CD4-positive, alpha-beta T cell (primary cell): Measurements from ENCODE around the gene IGLON5. TPM values are rescaled to one million over a fixed set of nuclear protein-coding genes. Genes with fewer than 3 reads are reported as not detected.

Source experiments
- ATAC-seq: fragments of 200-7000 bp; cut with Tn5 transposase; one replicate; pipeline ENCODE4 v1.10.0; 2022; ENCODE audit warnings: mild to moderate bottlenecking; ENCODE audit not compliant: poor library complexity
- CTCF ChIA-PET: fragments of 350-600 bp; sonication (Branson Sonifier 250); formaldehyde crosslinking; loops from one replicate; lab custom pipeline; 2021; ENCODE audit warnings: antibody characterized with exemption, inconsistent platforms; lab: Charles Lee
- POLR2A ChIA-PET: fragments of 350-600 bp; sonication (Branson Sonifier 250); formaldehyde crosslinking; loops from one replicate; lab custom pipeline; 2021; ENCODE audit warnings: antibody characterized with exemption, inconsistent platforms; lab: Charles Lee
- DNase-seq, 14 experiments: peaks; one replicate each; pipeline ENCODE4 v3.0.0-alpha.2; 2013 to 2020; ENCODE audit warnings: mixed read lengths in 2 of 14
- H3K27ac ChIP-seq, 2 donors: one replicate each; pipeline versions ENCODE4 v1.5.1 to v1.7.0; 2013; ENCODE audit warnings: low read length in 2 of 2, low read depth in 1 of 2, mild to moderate bottlenecking in 1 of 2
- H3K27me3 ChIP-seq, 2 experiments: 1 replicate in 1 of 2; 2 replicates in 1 of 2; pipeline versions ENCODE4 v1.6.1 to v1.7.0; 2013; ENCODE audit warnings: low read length in 2 of 2, control low read depth in 1 of 2, mild to moderate bottlenecking in 1 of 2, moderate library complexity in 1 of 2; ENCODE audit not compliant: insufficient read depth in 2 of 2, control insufficient read depth in 1 of 2
- H3K36me3 ChIP-seq: one replicate; pipeline ENCODE4 v1.6.1; 2013; ENCODE audit warnings: low read length, control low read depth; ENCODE audit not compliant: insufficient read depth
- H3K4me1 ChIP-seq: one replicate; pipeline ENCODE4 v1.6.1; 2013; ENCODE audit warnings: low read length, control low read depth; ENCODE audit not compliant: insufficient read depth
- H3K4me3 ChIP-seq: one replicate; pipeline ENCODE4 v1.5.1; 2013; ENCODE audit warnings: mild to moderate bottlenecking, low read length, moderate library complexity
- H3K9me3 ChIP-seq, 2 experiments: 1 replicate in 1 of 2; 2 replicates in 1 of 2; pipeline versions ENCODE4 v1.6.1 to v1.7.0; 2013; ENCODE audit warnings: low read length in 2 of 2, mild to moderate bottlenecking in 2 of 2, control low read depth in 1 of 2, moderate library complexity in 1 of 2; ENCODE audit not compliant: control insufficient read depth in 1 of 2, insufficient read depth in 1 of 2
- H3K27ac Mint-ChIP-seq: one replicate; pipeline ENCODE4 v1.8.0; 2020; ENCODE audit warnings: mixed read lengths
- H3K27me3 Mint-ChIP-seq: one replicate; pipeline ENCODE4 v1.8.0; 2021; ENCODE audit warnings: mixed read lengths
- H3K36me3 Mint-ChIP-seq: one replicate; pipeline ENCODE4 v1.8.0; 2021; ENCODE audit warnings: low read depth, mixed read lengths
- H3K4me1 Mint-ChIP-seq: one replicate; pipeline ENCODE4 v1.8.0; 2021; ENCODE audit warnings: low read depth, mixed read lengths
- H3K4me3 Mint-ChIP-seq: one replicate; pipeline ENCODE4 v1.8.0; 2020; ENCODE audit warnings: mild to moderate bottlenecking, mixed read lengths
- H3K9me3 Mint-ChIP-seq: one replicate; pipeline ENCODE4 v1.8.0; 2020; ENCODE audit warnings: mixed read lengths
- intact Hi-C, 2 experiments: fragments of 100-400 bp; cut with DNase I in 1 of 2; cut with micrococcal nuclease in 1 of 2; formaldehyde crosslinking; loops; one replicate each; pipeline versions ENCODE4 v1.15.1 to v1.9.0; 2023 to 2025; cut with DNase I, micrococcal nuclease
- total RNA-seq, 174 experiments: library from RNA in 2 of 174; stranded (reverse) in 2 of 174; gene quantifications; one replicate each; pipeline ENCODE4 v1.2.3 and lab custom pipeline; 2021 to 2026
- TF ChIP-seq, protein P1 (sequence below): fragments of 200-600 bp; IDR thresholded peaks from one replicate; pipeline ENCODE4 v1.8.0; 2022; ENCODE audit warnings: antibody characterized with exemption, mild to moderate bottlenecking

The IGLON5 gene
- total RNA-seq, 2 experiments from 2014 or later = not detected

DNA sequence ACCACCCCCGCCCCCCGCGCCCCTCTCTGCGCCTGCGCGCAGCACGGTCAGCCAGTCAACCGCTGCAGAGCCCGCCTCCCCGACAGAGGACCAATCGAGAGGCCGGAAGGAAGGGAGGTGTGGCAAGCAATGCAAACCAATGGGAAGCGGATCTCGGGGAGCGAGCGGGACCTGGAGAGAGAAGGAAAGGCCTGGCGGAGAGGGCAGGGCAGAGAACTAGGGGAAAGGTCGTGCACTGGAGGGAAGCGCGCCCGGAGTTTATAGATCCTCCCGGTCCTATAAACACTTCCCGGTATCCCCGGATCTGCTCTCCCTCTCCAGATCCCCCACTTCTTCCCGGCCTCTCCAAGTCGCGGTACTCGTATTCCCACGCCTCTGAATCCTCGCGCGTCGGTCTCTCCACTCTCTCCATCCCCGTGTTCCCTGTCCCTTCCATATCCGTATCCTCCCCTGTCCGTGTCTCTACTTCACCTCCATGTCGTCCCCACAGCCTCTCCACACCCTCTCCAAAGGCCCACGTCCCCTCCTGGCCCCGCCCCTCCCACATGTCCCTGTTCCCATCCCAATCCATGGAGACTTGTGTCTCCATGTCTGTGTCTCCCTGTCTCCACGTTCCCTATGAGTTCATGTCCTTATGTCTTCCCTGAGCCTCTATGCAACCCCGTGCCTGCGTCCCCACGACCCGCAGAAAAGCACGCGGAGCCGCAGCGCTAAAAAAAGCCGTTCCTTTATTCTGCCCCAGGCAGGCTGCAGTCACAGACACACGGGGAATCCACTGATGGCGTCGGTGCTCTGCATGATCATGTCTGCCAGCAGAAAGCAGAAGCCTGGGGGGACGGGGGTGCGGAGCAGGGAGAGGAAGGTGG lies 55.2 kb downstream of the IGLON5 start:
- Mint-ChIP-seq H3K36me3 (peaks cover 12% of the 10 kb centered on the region), H3K27ac (peak overlapping the region; percentile 84), H3K4me1 (peaks cover 72% of the 10 kb centered on the region), H3K9me3 (no peaks in the 10 kb centered on the region), H3K27me3 (no peaks in the 10 kb centered on the region), H3K4me3 (peak overlapping the region; percentile 96)
- H3K4me1 ChIP-seq = peaks cover 76% of the 10 kb centered on the region
- H3K4me3 ChIP-seq = peak overlapping the region; percentile 90
- H3K36me3 ChIP-seq = no peaks in the 10 kb centered on the region
- ATAC-seq = peak; percentile 68
- no peaks in the 10 kb centered on the region for H3K9me3 ChIP-seq
- CTCF ChIA-PET = no interaction called here
- intact Hi-C loops = loop anchor here (1.0 to 10.0 kb wide), 3 partner anchors 27 to 228 kb away; no protein-coding TSS in a partner anchor
- POLR2A ChIA-PET = interaction anchor here (0.7 to 2.0 kb wide), 4 partner anchors 10 to 28 kb away, joined by 4 to 9 read pairs (median 6); no protein-coding TSS in a partner anchor
- TF ChIP-seq, protein P1, sequence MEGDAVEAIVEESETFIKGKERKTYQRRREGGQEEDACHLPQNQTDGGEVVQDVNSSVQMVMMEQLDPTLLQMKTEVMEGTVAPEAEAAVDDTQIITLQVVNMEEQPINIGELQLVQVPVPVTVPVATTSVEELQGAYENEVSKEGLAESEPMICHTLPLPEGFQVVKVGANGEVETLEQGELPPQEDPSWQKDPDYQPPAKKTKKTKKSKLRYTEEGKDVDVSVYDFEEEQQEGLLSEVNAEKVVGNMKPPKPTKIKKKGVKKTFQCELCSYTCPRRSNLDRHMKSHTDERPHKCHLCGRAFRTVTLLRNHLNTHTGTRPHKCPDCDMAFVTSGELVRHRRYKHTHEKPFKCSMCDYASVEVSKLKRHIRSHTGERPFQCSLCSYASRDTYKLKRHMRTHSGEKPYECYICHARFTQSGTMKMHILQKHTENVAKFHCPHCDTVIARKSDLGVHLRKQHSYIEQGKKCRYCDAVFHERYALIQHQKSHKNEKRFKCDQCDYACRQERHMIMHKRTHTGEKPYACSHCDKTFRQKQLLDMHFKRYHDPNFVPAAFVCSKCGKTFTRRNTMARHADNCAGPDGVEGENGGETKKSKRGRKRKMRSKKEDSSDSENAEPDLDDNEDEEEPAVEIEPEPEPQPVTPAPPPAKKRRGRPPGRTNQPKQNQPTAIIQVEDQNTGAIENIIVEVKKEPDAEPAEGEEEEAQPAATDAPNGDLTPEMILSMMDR = no peak
- peak; percentile 80 to 97 (median 89) for DNase-seq
- no peaks in the 10 kb centered on the region for H3K27me3 ChIP-seq
- peak overlapping the region; percentile 69 to 73 for H3K27ac ChIP-seq

GRCh38 chr19:51367255-51367564 lies 55.8 kb downstream of the IGLON5 start:
- TF ChIP-seq, protein P1 = no peak
- peak overlapping the region; percentile 65 to 73 for H3K27ac ChIP-seq
- ATAC-seq = no peak
- H3K27me3 ChIP-seq = no peaks in the 10 kb centered on the region
- peak overlapping the region; percentile 84 for H3K27ac Mint-ChIP-seq
- H3K27me3 Mint-ChIP-seq = no peaks in the 10 kb centered on the region
- peaks cover 74% of the 10 kb centered on the region for H3K4me1 Mint-ChIP-seq
- CTCF ChIA-PET = no interaction called here
- intact Hi-C loops = loop anchor here (1.0 to 10.0 kb wide), 3 partner anchors 27 to 228 kb away; no protein-coding TSS in a partner anchor
- H3K9me3 ChIP-seq = no peaks in the 10 kb centered on the region
- peaks cover 12% of the 10 kb centered on the region for H3K36me3 Mint-ChIP-seq
- no peak for DNase-seq
- POLR2A ChIA-PET = interaction anchor here (0.7 to 2.0 kb wide), 2 partner anchors 27 kb away, joined by 4 to 9 read pairs; no protein-coding TSS in a partner anchor
- H3K9me3 Mint-ChIP-seq = no peaks in the 10 kb centered on the region
- no peaks in the 10 kb centered on the region for H3K36me3 ChIP-seq
- peak overlapping the region; percentile 96 for H3K4me3 Mint-ChIP-seq
- peaks cover 80% of the 10 kb centered on the region for H3K4me1 ChIP-seq
- peak overlapping the region; percentile 90 for H3K4me3 ChIP-seq

GRCh38 chr19:51367565-51368365 lies 56.3 kb downstream of the IGLON5 start:
- Histone ChIP-seq H3K27me3 (no peaks in the 10 kb centered on the region), H3K9me3 (no peaks in the 10 kb centered on the region), H3K36me3 (no peaks in the 10 kb centered on the region), H3K4me3 (peak overlapping the region; percentile 90), H3K4me1 (peaks cover 80% of the 10 kb centered on the region), H3K27ac (peak overlapping the region; percentile 65 to 73)
- Mint-ChIP-seq H3K4me3 (peak overlapping the region; percentile 96), H3K36me3 (peaks cover 12% of the 10 kb centered on the region), H3K9me3 (no peaks in the 10 kb centered on the region), H3K27ac (peak overlapping the region; percentile 84), H3K4me1 (peaks cover 74% of the 10 kb centered on the region), H3K27me3 (no peaks in the 10 kb centered on the region)
- TF ChIP-seq, protein P1 = no peak
- ATAC-seq (peak; percentile 78), DNase-seq (peak; percentile 87 to 98 (median 94))
- ChIA-PET POLR2A (interaction anchor here (0.7 to 2.0 kb wide), 2 partner anchors 26 to 27 kb away, joined by 4 to 9 read pairs; no protein-coding TSS in a partner anchor), CTCF (no interaction called here)
- intact Hi-C loops = loop anchor here (1.0 to 10.0 kb wide), 3 partner anchors 27 to 227 kb away; no protein-coding TSS in a partner anchor
